GM12891 (cell line): Measurements from ENCODE around the gene SLC8A3.

Experiments
- POLR2A ChIP-seq: IDR thresholded peaks from 2 replicates; pipeline ENCODE4 v1.6.1; 2011; ENCODE audit warnings: low read depth, low read length, control low read depth
- POLR2AphosphoS5 ChIP-seq: IDR thresholded peaks from 2 replicates; pipeline ENCODE4 v1.6.1; 2011; ENCODE audit warnings: low read depth, low read length, control low read depth
- POU2F2 ChIP-seq: IDR thresholded peaks from 2 replicates; pipeline ENCODE4 v1.6.1; 2011; ENCODE audit warnings: low read depth, mild to moderate bottlenecking, control low read depth, low read length, moderate library complexity
- TAF1 ChIP-seq: IDR thresholded peaks from 2 replicates; pipeline ENCODE4 v1.6.1; 2011; ENCODE audit warnings: low read depth, low read length, control low read depth

- no peak for TF ChIP-seq POLR2AphosphoS5
- TF ChIP-seq POLR2A, result no peak
- TF ChIP-seq TAF1, result no peak
- no peak for TF ChIP-seq POU2F2
These were observed 11.5 kb downstream of the SLC8A3 start for GRCh38 chr14:70177081-70177800.
